NCI-H146 treated with DMSO at 0.1 percent for 48 hours (cell line): ENCODE measurements around the gene CD83.
"Not testable (repeated sequence)": the region's sequence is repeated elsewhere in the genome, so short reads cannot be mapped to it uniquely, and the experiment has no call there.

Experiments used
- DNase-seq: peaks from one replicate; lab custom pipeline; 2025; ENCODE audit not compliant: unreplicated experiment; lab: John Stamatoyannopoulos, UW

CD83 gene, protein sequence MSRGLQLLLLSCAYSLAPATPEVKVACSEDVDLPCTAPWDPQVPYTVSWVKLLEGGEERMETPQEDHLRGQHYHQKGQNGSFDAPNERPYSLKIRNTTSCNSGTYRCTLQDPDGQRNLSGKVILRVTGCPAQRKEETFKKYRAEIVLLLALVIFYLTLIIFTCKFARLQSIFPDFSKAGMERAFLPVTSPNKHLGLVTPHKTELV

DNA sequence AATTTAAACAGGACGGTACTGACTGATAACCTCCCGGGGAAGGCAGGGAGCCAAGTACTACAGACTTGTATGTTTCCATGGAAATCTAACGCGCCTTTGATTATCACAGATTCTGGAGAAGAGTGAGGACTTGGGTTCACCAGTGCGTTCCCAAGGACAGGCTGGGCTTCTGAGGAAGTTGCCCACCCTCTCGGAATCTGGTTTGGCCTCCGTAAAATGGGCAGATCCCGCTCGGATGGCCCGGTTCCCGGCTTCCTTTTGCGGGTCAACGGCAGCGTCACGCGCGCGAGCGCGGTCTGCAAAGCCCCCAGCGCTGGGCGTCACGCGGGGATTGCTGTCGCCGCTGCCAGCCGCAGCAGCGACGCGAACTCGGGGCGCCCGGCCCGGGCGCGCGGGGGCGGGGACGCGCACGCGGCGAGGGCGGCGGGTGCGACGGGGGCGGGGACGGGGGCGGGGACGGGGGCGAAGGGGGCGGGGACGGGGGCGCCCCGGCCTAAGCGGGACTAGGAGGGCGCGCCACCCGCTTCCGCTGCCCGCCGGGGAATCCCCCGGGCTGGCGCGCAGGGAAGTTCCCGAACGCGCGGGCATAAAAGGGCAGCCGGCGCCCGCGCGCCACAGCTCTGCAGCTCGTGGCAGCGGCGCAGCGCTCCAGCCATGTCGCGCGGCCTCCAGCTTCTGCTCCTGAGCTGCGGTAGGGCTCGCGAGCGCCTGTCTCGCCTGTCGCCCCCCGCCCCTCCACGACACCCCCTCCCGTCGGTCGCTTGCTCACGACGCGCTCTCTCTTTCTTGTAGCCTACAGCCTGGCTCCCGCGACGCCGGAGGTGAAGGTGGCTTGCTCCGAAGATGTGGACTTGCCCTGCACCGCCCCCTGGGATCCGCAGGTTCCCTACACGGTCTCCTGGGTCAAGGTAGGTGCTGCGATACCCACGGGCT is at the start of gene CD83:
Gene CD83, plus strand, starts transcription at position 615 of the 933 bp plus-strand sequence. Its CDS starts 40 bp downstream, at position 655.
- peak; percentile 14 for DNase-seq

DNA sequence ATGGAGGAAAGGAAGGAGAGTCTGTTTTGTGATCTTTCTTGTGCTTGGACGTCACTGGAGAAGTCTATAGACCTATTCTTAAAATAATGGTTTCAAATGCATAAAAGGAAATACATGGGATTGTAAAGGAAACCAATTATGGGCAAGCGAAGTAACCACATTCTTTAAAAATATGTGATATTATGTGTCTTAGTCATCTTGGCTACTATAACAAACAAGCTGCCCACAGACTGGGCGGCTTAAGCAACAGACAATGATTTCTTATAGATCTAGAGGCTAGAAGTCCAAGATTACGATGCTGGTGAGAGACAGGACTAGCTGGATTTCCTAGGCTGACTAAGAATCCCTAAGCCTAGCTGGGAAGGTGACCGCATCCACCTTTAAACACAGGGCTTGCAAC is 49.4 kb upstream of the CD83 start:
- DNase-seq, result no peak

DNA sequence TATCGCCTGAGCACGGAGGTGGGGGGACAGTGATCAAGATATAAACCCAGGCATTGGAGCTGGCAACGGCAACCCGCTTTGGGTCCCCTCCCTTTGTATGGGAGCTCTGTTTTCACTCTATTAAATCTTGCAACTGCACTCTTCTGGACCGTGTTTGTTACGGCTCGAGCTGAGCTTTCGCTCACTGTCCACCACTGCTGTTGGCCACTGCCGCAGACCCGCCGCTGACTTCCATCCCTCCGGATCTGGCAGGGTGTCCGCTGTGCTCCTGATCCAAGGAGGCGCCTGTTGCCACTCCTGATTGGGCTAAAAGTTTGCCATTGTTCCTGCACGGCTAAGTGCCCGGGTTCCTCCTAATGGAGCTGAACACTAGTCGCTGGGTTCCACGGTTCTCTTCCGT is 48.9 kb upstream of the CD83 start:
- no peak for DNase-seq

DNA sequence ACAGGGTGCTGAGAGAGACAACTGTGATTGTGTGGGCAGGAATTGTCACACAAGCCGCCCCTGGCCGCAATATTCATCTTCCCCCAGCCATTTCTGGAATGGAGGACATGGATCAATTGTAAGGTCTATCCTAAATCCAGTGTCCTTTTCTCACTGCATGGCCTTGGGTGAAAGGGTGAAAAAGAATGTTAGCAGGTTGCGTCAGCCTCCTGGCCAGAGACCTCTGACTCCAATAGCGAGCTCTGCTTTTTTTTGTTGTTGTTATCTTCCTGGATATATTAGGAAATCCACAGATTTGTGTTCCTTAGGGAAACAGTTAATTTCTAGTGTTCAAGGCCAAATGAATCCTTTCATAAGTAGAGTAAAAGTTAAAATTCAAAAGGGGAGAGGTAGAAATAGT is 47.1 kb upstream of the CD83 start:
- DNase-seq, result no peak

DNA sequence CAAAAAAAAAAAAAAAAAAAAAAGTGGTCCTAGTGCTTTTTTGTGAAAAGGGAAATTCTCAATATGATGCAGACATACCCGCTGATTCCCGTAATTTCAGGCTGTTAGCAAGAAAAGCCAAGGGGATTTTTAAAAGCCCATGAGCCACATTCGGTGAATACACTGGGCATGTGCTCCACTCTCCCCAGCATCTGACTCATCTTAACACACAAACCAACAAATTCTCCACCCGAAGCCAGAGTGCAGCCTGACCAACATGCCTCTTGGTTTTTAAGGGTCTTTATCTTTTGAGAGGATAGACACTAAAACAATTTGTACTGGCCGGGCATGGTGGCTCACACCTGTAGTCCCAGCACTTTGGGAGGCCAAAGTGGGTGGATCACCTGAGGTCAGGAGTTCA is 45.5 kb upstream of the CD83 start:
- DNase-seq, result no peak

DNA sequence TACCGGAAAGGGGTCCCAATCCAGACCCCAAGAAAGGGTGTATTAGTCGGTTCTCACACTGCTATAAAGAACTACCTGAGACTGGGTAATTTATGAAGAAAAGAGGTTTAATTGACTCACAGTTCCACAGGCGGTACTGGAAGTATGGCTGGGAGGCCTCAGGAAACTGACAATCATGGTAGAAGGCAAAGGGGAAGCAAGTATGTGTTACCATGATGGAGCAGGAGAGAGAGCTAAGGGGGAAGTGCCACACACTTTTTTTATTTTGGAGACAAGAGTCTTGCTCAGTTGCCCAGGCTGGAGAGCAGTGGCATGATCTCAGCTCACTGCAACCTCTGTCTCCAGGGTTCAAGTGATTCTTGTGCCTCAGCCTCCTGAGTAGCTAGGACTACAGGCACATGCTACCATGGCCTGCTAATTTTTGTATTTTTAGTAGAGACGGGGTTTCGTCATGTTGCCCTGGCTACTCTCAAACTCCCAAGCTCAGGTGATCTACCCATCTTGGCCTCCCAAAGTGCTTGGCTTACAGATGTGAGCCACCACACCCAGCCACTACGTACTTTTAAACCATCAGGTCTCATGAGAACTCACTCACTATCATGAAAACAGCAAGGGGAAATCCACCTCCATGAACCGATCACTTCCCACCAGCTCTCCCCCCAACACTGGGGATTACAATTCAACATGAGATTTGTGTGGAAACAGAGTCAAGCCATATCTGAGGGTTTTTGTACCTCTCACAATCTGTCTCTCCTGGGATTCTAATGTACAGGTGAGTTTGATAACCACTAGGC is 43.8 kb upstream of the CD83 start:
- not testable (repeated sequence) for DNase-seq

DNA sequence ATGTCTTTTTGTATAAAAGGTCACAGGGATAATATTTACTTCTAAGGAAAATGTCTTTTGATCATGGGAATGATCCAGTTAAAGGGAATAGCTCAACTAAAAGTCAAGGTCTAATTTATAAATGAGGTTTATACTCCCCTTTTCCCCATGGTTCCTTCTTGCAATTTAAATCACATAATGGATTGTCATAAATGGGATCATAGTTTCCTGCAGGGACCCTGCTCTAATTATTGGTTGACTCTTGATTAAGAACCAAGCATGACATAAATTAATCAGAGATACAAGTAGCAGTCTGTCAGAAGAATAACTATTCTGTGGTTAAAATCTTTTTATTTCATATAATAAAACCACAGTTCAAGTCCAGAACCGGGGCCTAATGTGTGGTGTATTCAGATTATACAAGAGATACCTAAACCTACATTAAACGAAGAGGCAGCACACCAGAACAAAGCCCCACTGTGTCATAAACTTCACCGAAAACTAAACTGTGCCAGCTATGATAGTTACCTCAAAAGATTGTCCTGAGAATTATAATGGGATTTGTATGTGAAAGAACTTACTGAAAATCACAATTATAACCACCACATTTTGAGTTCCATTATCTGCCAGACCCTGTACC is 43.0 kb upstream of the CD83 start:
- no peak for DNase-seq

DNA sequence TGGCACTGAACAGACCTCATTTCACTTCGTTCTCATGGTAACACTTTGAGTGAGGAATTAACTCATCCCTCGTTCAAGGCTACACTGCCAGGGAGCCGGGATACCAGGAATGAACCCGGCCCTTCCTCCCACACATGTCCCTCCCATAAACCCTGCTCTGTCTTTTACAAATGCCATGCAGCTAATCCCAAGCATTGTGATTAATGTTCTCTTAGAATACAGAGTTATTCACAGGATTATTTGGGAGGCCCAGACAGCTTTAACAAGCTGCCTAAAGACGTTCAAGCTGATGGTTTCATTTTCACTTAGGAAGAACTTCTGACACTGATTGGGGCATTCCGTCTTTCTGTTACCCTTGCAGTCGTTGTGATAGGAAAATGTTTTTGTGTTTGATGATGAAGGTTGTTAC is 42.5 kb upstream of the CD83 start:
- no peak for DNase-seq

DNA sequence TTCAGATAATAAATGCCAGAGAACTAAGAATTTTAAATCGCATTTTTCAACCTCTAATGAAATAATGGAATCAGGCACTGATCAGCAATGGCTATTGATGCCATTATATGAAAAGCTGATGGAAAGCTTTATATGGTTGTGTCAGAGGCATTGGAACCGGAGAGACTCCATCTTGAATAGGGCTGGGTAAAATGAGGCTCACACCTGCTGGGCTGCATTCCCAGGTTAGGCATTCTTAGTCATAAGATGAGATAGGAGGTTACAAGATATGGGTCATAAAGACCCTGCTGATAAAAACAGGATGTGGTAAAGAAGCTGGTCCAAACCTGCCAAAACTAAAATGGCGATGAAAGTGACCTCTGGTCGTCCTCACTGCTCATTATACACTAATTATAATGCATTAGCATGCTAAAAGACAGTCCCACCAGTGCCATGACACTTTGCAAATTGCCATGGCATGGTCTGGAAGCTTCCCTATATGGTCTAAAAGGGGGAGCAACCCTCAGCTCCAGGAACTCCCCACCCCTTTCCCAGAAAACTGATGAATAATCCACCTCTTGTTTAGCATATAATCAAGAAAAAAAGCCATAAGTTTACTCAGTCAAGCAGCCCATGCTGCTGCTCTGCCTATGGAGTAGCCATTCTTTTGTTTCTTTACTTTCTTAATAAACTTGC is 40.2 kb upstream of the CD83 start:
- no peak for DNase-seq

DNA sequence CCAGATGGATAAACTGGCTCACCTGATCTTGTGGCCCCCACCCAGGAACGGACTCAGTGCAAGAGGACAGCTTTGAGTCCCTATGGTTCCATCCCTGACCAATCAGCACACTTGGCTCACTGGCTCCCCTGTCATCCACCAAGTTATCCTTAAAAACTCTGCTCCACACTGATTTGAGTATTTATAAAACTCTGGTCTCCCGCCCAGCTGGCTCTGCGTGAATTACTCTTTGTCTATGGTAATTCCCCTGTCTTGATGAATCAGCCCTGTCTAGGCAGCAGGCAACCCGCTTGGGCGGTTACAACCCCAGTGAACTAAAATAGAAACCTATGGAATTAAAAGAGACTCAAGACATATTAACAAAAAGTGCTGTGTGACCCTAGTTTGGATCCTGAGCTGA is 38.1 kb upstream of the CD83 start:
- DNase-seq, result no peak

DNA sequence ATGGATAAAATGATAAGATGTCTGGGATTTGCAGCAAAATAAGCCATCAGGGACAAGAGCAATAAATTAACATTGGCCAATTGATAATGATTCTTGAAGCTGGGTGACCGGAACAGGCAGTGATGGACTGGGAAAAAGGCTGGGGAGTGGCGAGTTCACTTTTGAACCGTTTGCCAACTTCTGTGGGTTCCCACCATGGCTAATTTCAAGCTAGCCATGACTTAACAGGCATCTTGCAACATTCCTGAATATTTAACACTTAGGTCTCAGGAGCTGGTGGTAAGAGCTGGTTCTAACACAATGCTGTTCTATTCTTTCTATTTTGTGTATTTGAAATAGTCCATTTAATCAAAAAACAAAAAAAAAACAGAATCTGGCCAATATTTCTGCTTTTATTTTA is 37.6 kb upstream of the CD83 start:
- no peak for DNase-seq

DNA sequence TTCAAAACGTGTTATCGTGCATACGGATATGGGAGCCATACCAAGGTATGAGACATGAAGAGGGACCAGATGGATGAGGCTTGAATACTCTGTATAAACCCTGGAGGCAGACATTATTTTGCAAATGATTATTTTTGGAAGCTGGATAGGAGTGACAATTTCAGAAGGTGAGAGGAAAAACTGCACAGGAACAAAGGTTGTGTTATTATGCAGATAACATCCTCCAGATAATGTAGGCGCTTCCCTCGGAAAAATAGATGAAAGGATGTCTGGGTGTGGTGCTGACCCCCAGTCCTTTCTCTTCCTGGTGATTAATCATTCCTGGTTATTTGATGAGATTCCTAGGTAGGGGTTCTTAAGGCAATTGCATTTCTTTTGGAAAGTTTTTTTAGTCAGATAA is 36.4 kb upstream of the CD83 start:
- DNase-seq, result no peak

DNA sequence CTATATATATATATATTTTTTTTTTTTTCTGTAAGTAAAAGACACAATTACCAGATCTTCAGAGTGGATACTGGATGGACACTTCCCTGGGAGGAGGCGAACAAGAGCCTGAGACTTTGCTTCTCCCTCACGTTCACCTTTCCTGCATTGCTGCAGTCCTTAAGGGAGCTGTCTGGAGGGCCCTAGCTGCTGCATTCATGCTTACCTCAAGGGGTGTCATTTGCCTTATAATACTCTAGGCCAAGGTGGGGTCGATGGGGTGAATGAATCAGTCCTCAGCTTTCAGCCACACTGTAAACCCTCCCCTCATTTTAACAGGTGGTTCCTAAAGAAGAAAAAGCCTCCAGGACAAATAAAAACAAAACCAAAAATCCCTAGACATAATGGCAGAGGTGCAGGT is 34.8 kb upstream of the CD83 start:
- DNase-seq, result no peak

DNA sequence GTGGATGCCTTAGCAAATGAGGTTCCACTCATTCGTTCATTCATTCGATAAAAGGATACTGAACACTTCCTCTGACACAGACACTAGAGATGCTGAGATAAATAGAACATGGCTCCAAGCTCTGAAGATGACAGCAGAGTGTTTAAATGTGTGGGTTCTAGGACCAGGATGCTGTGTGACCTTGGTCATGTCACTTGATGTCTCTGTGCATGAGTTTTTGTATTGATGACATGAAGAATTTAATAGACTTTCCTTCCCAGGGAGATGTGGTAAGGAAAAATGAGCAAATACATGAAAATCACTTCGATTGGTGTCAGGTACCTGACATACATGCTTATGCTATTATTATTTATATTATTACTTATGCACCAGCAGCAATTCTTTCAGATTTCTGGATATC is 34.3 kb upstream of the CD83 start:
- no peak for DNase-seq

DNA sequence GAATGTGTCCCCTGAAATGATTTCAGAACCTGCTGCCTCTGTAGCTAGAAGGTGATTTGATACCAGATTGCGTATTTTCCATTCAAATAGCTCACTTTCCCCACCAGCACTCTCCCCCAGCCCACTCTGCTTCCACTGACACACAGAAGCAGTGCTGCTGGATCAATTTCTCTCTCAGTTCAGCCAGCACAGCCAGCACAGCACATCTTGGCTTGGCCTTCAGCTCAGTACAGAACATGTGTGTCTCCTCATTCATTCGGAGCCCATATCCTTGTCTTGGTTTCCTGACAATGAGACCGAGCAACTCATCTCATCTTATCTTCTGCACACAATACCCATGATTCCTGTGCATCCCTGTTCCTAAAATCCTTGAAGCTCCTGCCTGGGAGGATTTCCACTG is 33.8 kb upstream of the CD83 start:
- DNase-seq, result no peak

DNA sequence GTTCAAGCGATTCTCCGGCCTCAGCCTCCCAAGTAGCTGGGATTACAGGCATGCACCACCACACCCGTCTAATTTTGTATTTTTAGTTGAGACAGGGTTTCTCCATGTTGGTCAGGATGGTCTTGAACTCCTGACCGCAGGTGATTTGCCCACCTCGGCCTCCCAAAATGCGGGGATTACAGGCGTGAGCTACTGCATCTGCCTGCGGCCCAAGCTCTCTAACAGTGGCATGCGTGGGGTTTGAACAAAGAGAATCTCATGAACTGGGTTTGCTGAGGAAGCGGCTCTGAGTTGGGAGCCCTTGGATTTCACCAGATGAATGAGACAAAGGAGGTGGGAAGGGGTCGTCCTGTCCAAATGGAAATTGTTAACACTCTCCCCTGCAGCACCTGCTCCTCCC is 33.2 kb upstream of the CD83 start:
- DNase-seq, result no peak

DNA sequence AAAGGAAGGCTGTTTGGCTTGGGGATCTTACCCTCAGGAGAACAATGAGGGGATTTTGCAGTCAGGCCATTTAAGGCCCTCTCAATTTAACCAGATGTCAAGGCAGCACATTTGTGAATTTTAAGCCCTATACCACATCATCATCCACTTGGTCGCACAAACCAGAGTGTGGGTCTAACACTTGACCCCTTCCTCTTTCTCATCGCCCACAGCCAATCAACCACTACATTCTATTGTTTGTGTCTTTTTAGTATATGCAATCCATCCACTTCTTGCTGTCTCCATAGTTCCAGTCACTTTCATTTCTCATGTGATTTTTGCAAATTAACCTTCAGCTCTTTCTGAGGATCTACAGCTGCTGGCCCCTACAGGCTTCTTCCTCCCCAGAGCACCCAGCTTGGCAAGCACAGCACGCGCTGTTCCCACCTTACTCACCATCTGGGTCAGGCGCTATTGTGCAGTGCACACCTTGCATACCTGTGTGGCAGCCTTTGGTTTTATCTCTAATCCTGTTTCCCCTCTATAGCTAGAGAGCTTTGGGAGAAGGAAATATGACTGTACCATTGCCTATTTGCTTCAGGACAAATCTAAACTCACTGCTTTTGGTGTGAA is 32.3 kb upstream of the CD83 start:
- no peak for DNase-seq

DNA sequence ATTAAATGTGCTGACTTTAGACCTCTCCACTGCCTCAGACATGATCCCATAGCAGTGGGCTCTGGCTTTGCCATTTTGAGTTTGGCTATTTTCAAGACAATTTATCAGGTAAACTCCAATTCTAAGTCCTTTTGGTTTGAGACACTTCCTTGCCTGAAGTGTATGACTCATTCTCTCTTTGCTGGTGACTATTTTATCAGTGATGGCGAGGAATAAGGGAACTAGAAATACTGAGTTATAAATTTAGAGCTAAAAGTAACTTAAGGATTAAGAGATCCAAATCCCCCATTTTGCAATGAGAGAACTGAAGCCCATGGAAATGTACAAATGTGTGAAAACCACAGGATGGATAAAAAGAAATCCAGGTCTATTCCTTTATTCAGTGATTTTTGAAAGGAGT is 30.9 kb upstream of the CD83 start:
- no peak for DNase-seq

DNA sequence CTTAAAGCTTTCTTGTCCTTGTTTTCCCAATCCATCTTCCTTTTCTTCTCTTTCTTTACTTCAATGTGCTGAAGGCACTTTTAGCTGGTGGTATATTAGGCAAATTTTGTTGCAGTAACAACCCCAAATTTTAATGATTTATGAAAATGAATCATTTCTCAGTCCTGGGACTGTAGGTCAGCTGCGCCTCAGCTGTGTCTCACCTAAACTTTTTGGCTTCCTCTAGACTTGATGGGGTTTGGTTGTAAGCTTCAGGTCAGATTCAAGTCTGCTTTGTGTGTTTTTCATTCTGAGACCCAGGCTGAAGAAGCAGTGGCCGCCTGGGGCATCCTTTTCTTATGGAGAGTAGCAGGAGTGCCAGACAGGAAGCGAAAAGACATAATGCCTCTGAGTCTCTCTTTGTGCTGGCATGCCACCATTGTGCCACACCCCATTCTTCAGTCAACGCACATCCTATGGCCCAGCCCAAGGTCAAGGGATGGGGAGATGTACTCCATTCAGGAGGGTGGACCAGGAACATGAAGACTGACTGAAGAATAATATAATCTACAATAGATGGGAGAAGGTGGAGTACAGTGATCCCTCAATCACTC is 28.9 kb upstream of the CD83 start:
- peak; percentile 3 for DNase-seq

DNA sequence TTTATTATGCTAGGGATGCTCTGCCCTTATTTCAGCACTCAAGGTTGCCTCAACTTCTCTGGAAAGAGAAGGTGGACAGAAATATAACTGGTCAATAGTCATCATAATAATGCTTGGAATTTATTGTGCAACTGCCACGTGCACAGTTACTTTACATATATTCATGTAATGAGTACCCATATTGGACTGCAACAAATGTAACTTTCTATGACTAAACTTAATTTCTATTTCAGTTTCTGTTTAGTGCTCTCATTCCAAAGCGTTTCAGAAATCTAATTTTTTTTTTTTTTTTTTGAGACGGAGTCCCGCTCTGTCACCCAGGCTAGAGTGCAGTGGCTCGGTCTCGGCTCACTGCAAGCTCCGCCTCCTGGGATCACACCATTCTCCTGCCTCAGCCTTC is 28.3 kb upstream of the CD83 start:
- DNase-seq, result no peak
